GM10847 (cell line): Measurements from ENCODE around the gene CACNA1B.

Source experiments
- POLR2A ChIP-seq: IDR thresholded peaks from 2 replicates; pipeline ENCODE4 v1.6.1; 2011; ENCODE audit not compliant: insufficient read length; ENCODE audit errors: extremely low read depth

The CACNA1B gene

DNA sequence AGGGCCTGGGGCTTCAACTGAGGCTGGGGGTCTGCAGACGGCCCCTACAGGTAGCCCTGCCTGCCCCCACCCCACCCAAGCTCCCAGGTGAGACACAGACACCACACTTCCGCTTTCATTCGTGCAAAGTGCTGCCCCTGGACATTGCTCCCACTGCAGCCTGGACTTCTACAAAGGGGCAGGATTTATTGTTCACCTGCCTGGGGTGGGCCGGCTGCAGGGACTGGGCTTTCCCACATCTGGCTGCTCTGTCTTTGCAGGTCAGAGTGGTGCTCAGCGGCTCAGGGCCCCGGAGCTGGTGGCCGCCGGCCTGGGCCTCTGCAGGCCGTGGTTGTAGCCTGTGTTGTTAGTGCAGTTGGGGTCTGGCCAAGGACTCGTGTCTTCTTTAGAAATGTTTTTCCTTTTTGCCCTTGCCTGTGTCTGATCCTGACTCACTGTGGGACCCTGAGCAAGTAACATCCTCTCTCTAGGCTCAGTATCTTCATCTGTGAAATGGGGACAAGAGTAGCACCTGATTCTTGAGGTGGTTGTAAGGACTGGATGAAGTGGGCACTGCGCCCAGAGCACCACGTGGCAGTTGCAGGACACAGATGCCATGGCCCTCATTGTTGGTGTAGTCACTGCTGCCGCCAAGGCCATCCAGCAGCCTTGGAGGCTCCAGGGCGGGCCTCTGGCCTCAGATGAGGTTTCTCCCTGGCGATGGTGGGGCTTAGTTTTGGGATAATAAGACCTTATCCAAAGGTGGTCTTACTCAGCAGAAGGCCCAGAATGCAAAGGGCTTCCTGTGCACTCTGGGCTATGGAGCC, 143.9 kb downstream of the CACNA1B start:
- no peak for TF ChIP-seq POLR2A

- TF ChIP-seq POLR2A: no peak
Observed at GRCh38 chr9:138022121-138022741, 144.6 kb downstream of the CACNA1B start.

GRCh38 chr9:138022756-138023393, 145.3 kb downstream of the CACNA1B start:
- no peak for TF ChIP-seq POLR2A

- TF ChIP-seq POLR2A: no peak
Observed at GRCh38 chr9:138023394-138024124, 146.0 kb downstream of the CACNA1B start.

GRCh38 chr9:138024131-138024530, 146.5 kb downstream of the CACNA1B start:
- no peak for TF ChIP-seq POLR2A

DNA sequence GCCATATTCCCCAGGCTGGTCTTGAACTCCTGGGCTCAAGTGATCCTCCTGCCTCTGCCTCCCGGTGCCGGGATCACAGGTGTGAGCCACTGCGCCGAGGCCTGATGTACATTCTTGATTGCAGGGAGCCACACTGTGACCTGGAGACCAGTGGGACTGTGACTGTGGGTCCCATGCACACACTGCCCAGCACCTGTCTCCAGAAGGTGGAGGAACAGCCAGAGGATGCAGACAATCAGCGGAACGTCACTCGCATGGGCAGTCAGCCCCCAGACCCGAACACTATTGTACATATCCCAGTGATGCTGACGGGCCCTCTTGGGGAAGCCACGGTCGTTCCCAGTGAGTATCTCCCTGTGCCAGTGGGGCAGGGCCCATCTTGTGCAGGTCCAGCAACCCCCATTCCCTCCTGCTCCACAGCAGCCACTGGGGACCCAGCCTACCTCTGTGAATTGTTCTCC, 147.3 kb downstream of the CACNA1B start:
- no peak for TF ChIP-seq POLR2A

DNA sequence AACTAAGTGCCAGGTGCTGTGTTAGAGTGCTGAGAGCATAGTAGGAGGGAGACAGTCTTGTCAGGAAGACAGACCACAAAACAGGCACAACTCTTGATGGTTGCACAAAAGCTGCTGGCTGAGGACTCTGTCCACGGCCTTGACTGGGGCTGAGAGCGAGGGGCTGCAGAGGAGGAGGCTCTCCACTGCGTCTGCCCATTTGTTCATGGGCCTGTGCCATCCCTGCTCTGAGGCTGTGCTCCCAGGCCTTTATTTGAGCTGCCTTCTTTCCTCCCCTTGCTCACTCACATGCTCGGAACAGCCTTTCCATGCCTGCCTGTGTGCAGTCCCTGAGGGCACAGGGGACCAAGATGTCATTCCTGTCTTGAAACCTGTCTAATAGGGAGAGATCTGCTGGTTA, 147.8 kb downstream of the CACNA1B start:
- TF ChIP-seq POLR2A: no peak

DNA sequence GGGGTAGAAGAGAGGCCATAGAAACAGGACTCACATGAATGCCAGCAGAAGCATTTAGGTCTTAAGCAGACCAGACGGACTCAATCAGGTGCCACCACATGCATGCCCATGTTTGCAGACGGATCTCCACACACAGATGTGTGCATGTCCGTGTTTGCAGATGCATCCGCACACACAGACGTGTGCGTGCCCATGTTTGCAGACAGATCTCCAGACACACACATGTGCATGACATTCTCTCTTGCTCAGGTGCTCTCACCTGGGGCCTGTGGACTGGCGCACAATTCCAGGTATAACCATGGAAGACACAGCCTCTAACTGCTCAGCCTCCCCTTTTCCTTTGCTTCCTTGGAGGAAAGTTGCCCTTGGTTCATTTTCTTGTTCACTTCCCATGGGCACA, 148.3 kb downstream of the CACNA1B start:
- no peak for TF ChIP-seq POLR2A

DNA sequence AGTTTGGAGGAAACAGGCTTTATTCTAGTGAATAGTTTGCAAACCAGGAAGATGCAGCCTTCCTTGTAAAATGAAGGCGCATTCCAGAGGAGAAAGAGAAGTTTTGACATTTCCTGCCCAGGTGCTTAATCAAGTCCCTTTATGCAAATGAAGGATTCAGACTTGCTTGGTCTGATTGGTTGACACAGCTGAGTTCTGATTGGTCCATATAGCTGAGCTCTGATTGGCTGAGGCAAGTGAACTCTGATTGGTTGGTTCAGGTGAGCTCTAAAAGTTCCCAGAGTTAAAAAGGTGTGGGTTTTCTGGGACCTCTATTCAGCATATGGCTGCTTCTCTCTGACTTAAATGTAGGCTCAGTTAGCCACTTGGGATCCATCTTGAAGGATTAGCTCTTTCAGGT, 151.0 kb downstream of the CACNA1B start:
- TF ChIP-seq POLR2A: no peak

DNA sequence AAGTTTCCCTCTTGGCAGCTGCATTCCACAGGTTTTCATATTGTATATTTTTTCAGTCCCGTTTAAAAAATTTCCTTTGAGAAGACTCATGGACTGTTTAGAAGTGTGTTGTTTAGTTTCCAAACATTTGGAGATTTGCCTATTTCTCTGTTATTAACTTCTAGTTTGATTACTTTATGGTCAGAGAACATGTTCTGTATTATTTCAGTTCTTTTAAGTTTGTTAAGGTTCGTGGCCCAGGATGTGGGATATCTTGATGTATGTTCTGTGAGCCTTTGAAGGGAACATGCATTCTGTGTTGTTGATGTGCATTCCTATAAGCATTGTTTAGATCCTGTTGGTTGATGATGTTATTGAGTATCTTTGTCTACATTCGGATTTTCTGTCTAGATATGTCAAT, 153.6 kb downstream of the CACNA1B start:
- no peak for TF ChIP-seq POLR2A

- TF ChIP-seq POLR2A: no peak
Observed at GRCh38 chr9:138033950-138034349, 156.4 kb downstream of the CACNA1B start.

DNA sequence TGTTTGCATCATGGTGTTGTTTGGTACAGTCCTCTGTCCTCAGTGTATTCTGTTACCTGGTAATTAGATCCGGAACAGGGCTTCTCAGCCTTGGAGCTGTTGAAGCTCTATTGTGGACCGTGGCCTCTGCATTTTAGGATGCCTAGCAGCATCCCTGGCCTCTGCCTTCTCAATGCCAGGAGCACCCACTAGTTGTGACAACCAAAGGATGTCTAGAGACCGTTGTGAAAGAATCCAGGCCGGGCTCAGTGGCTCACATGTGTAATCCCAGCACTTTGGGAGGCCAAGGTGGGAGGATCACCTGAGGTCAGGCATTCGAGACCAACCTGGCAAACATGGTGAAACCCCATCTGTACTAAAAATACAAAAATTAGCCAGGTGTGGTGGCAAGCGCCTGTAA, 159.6 kb downstream of the CACNA1B start:
- TF ChIP-seq POLR2A: no peak

DNA sequence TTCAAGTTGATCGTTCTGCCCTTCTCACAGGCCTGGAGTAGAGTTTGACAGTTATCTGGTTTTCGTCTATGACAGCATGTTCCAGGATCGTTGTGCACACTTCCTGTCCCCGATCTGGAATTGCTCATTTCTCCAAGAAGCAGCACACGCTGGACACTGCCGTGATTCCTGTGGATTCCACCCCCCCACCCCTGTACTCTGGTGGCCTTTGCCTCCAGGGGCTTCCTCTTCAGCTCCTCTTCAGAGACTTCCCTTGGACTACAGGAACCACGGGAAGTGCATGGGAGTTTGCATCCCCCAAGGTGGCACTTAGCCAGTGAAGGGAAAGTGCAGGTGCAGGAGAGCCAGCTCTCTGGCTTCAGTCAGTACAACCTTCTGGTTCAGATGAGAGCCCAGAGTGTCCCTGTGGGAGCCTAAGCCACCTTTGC, 160.7 kb downstream of the CACNA1B start:
- TF ChIP-seq POLR2A: no peak

- no peak for TF ChIP-seq POLR2A
Observed at GRCh38 chr9:138040446-138041430, 163.2 kb downstream of the CACNA1B start.
